Central memory CD8-positive, alpha-beta T cell (primary cell): ENCODE measurements around the gene THADA.

Experiments
- ATAC-seq: fragments of 150-1000 bp; cut with Tn5 transposase; replicated peaks from 2 replicates; pipeline ENCODE4 v1.10.0; 2022; ENCODE audit warnings: mild to moderate bottlenecking, moderate FRiP score, moderate number of reproducible peaks; ENCODE audit not compliant: poor library complexity, severe bottlenecking; ENCODE audit errors: extremely low read depth
- DNase-seq, 2 donors: peaks; one replicate each; pipeline ENCODE4 v3.0.0; 2021; ENCODE audit warnings: low spot score in 2 of 2
- H3K27ac Mint-ChIP-seq: one replicate; pipeline ENCODE4 v1.8.0; 2022; ENCODE audit warnings: low read depth, mild to moderate bottlenecking, moderate library complexity, mixed read lengths
- H3K27me3 Mint-ChIP-seq: one replicate; pipeline ENCODE4 v1.8.0; 2022; ENCODE audit warnings: mixed read lengths
- H3K36me3 Mint-ChIP-seq: one replicate; pipeline ENCODE4 v1.8.0; 2022; ENCODE audit warnings: mild to moderate bottlenecking, moderate library complexity, mixed read lengths; ENCODE audit not compliant: insufficient read depth
- H3K4me1 Mint-ChIP-seq: one replicate; pipeline ENCODE4 v1.8.0; 2022; ENCODE audit warnings: mixed read lengths
- H3K4me3 Mint-ChIP-seq: one replicate; pipeline ENCODE4 v1.8.0; 2022; ENCODE audit warnings: mild to moderate bottlenecking, moderate library complexity, mixed read lengths
- H3K9me3 Mint-ChIP-seq: one replicate; pipeline ENCODE4 v1.8.0; 2022; ENCODE audit warnings: mixed read lengths

THADA gene

DNA sequence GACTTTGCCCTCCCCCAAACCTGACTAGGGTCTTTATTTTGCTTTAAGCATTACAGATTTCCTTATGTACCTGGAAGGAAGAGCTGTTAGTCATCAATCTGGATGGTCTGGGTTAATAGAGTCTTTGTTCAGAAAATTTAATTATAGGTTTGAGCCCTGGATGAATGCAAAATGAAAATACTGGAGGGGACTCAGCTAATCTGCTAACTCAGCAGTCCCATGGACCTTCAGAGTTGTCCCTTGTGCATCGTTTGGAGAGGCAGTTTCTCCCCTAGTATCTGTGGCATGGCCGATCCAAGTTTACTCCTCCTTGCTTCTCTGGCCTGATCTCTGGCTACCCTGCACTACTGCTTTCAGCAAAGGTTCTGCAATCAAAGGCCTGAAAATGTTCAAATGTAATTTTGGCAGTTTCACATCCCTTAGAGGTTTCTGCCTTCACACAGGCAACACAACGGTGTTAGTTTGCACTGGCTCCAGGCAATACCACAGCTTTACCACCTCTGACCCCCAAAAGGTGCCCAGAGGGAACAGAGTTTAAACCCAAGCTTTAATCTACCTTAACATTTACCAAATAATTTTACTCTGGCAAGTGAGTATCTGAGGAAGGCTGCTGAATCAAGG lies 134.3 kb downstream of the THADA start:
- no peak overlapping the region for H3K4me3 Mint-ChIP-seq
- H3K27me3 Mint-ChIP-seq: no peaks in the 10 kb centered on the region
- H3K9me3 Mint-ChIP-seq: no peaks in the 10 kb centered on the region
- ATAC-seq (no peak), DNase-seq (no peak)
- peaks cover 10% of the 10 kb centered on the region for H3K4me1 Mint-ChIP-seq
- H3K27ac Mint-ChIP-seq: no peak overlapping the region
- H3K36me3 Mint-ChIP-seq: peaks cover 3% of the 10 kb centered on the region

DNA sequence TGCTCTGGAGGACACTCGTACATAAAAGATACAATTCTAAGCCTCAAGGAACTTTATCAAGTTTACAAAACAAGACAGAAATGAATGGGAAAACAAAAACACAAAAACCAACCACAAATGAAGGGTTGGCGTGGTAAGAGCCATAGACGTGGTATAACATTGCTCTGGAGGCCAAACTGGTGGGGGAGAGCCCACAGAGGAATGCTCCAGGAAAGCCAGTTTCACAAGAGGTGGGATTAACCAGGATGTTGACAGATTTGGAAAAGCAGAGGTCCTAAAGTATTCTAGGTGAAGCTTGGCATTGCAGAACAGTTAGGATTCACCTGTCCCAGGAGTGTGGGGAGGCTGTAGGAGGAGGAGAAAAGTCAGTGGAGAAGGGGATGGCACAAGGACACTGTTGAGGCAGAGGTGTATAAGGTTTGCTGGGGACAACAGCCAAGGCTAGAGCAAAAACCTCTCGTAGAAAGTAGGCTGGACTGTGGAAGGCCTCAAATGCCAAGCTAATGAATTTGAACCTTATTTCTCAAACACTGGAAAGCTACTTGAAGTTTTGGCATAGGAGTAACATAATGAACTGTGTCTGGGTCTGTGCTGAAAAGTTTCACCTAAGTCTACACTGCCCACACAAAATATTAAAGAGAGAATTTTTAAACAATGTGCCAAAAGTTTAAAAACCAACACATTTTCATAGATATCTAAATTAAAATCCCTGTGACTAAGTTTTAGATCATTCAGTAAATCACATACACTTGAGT lies 135.1 kb downstream of the THADA start:
- no peak overlapping the region for H3K27ac Mint-ChIP-seq
- H3K36me3 Mint-ChIP-seq: peaks cover 2% of the 10 kb centered on the region
- DNase-seq (no peak), ATAC-seq (no peak)
- H3K4me1 Mint-ChIP-seq: peaks cover 10% of the 10 kb centered on the region
- H3K9me3 Mint-ChIP-seq: no peaks in the 10 kb centered on the region
- no peaks in the 10 kb centered on the region for H3K27me3 Mint-ChIP-seq
- H3K4me3 Mint-ChIP-seq: no peak overlapping the region

GRCh38 chr2:43460174-43460546 lies 135.7 kb downstream of the THADA start:
- Mint-ChIP-seq H3K4me3 (no peak overlapping the region), H3K27me3 (no peaks in the 10 kb centered on the region), H3K4me1 (peaks cover 10% of the 10 kb centered on the region), H3K36me3 (peaks cover 2% of the 10 kb centered on the region), H3K9me3 (no peaks in the 10 kb centered on the region), H3K27ac (no peak overlapping the region)
- ATAC-seq (no peak), DNase-seq (no peak)

- H3K9me3 Mint-ChIP-seq: no peaks in the 10 kb centered on the region
- H3K27ac Mint-ChIP-seq: no peak overlapping the region
- H3K36me3 Mint-ChIP-seq: peaks cover 2% of the 10 kb centered on the region
- H3K27me3 Mint-ChIP-seq: no peaks in the 10 kb centered on the region
- no peak for ATAC-seq
- no peak overlapping the region for H3K4me3 Mint-ChIP-seq
- H3K4me1 Mint-ChIP-seq: peaks cover 10% of the 10 kb centered on the region
- no peak for DNase-seq
Observed at GRCh38 chr2:43459446-43460173, 136.2 kb downstream of the THADA start.

DNA sequence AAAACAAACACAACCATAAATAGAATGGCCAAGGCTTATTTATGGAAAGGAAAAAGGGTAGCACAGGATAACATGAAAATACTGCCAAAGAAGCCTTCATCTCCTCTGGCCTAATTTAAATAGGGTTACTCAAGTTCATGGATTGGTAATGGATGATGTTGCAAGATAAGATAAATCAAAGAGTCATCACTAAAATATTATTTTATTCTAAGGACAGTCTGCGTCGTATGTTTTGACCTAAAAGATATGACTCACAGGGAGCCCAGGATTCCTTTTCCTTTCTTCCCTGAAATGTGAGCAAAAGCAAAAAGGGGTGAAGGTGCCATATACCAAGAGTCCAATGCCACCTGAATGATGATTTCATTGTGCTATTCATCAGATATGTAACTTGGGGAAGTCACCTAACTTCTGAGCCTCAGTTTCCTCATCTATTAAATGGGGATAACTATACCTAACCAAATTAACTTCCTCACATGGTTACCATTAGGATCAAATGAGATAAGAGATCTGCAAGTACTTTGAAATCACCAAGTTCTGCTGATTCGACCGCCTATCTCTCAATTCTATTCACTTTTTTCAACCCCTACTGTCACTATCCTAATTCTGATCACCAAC lies 137.7 kb downstream of the THADA start:
- Mint-ChIP-seq H3K27me3 (no peaks in the 10 kb centered on the region), H3K36me3 (peaks cover 2% of the 10 kb centered on the region), H3K9me3 (no peaks in the 10 kb centered on the region), H3K4me1 (peaks cover 10% of the 10 kb centered on the region), H3K4me3 (no peak overlapping the region), H3K27ac (no peak overlapping the region)
- DNase-seq (no peak), ATAC-seq (no peak)

DNA sequence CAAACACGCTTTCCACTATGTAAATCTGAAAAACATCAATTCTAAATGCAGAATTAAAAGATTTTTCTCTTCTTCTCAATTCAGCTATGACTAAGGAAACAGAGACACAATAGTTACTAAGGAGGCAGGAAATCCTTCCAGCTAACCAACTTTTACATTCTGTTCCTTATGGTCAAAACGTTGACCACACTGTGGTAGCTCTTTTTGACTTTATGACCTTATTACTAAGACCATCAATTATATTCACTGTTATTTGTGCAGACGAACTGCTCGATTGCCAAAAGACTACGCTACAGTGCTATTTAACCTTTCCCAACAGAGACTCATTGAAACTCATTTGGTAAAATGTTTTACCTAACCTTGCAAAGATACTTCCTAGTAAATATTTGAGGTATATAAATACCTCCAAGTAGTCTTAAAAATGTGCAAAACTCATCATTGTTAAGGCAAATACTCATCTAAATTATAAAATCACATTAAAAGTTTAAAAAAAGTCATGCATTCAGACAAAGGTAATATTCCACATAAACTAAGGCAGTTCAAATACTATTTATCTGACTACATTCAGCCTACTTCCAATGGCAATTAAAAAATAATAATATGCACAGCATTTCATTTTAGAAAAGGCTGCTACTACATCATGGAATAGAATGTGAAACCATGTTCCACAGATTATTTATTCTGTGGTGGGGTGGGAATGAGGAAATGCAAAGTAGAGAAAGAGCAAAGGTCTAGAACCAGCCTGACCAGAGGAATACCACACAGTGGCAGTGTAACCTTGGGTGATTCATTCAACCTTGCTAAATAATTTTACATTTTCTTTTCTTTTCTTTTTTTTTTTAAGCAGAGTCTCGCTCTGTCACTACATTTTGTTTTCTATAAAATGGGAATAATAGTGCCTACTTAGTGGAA lies 139.9 kb downstream of the THADA start:
- ATAC-seq (no peak), DNase-seq (no peak)
- no peak overlapping the region for H3K27ac Mint-ChIP-seq
- H3K4me1 Mint-ChIP-seq: peaks cover 10% of the 10 kb centered on the region
- H3K36me3 Mint-ChIP-seq: peaks cover 3% of the 10 kb centered on the region
- H3K9me3 Mint-ChIP-seq: peaks cover 5% of the 10 kb centered on the region
- H3K27me3 Mint-ChIP-seq: no peaks in the 10 kb centered on the region
- H3K4me3 Mint-ChIP-seq: no peak overlapping the region

DNA sequence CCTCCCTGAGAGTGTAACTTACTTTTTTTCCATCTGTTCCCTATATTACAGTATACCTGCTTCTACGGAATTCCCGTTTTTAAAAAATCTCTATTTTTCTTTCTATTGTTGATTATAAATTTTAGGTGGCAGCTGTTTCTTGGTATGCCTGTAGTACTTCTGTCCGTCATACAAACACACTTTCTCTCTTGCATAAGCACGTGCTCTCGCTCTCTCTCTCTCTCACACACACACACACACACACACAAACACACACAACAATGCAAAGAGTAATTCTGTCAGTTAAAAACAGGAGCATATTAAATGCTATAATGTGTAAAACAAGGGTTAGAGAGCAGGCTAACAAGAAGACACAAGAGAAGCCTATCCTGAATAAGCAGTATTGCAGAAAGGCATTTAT lies 140.5 kb downstream of the THADA start:
- H3K27me3 Mint-ChIP-seq: no peaks in the 10 kb centered on the region
- peaks cover 6% of the 10 kb centered on the region for H3K4me1 Mint-ChIP-seq
- ATAC-seq: no peak
- no peak for DNase-seq
- H3K36me3 Mint-ChIP-seq: peaks cover 1% of the 10 kb centered on the region
- peaks cover 6% of the 10 kb centered on the region for H3K9me3 Mint-ChIP-seq
- no peak overlapping the region for H3K4me3 Mint-ChIP-seq
- H3K27ac Mint-ChIP-seq: no peak overlapping the region

DNA sequence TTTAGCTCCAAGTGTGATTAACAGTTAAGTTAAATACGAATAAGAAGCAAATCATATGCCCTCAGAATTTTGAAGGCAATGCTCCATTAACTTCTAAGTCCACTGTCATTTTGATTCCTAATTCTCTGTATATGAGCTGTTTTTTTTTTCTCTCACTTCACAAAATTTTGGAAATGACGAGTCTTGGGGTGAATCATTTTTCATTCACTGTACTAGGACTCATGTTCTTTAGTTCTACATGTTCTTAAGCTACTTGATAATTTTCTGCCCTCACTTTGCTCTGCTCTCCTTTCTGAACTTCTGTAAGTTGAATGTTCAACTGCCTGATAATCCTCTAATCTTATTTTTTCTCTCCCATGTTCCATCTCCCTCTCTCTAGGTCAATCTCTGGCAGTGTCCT lies 141.0 kb downstream of the THADA start:
- Mint-ChIP-seq H3K27me3 (no peaks in the 10 kb centered on the region), H3K4me1 (peaks cover 6% of the 10 kb centered on the region), H3K27ac (no peak overlapping the region), H3K9me3 (peaks cover 6% of the 10 kb centered on the region), H3K4me3 (no peak overlapping the region), H3K36me3 (peaks cover 1% of the 10 kb centered on the region)
- ATAC-seq (no peak), DNase-seq (no peak)

- H3K36me3 Mint-ChIP-seq: peaks cover 4% of the 10 kb centered on the region
- peaks cover 6% of the 10 kb centered on the region for H3K9me3 Mint-ChIP-seq
- no peak for DNase-seq
- H3K27me3 Mint-ChIP-seq: no peaks in the 10 kb centered on the region
- no peak overlapping the region for H3K27ac Mint-ChIP-seq
- ATAC-seq: no peak
- H3K4me3 Mint-ChIP-seq: no peak overlapping the region
- peaks cover 12% of the 10 kb centered on the region for H3K4me1 Mint-ChIP-seq
Observed at GRCh38 chr2:43453179-43454170, 142.4 kb downstream of the THADA start.

DNA sequence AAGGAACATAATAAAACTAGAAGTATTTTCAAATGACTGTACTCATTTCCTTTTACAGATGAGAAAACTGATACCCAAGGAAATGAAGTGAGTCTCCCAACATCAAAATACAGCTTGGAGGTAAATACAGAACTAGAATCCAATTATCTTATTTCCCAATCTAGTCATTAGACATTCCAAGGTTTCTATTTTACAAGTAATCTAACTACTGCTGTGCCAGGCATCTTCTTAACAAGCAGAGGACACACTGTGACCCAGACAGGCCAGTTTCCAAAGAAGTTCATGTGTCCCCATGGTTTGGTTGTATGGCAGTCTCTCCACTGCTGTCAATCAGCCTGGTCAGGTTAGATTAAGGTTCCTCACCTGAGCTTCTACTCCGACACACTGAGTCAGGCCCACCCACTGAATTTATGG lies 143.5 kb downstream of the THADA start:
- Mint-ChIP-seq H3K4me1 (peaks cover 12% of the 10 kb centered on the region), H3K9me3 (peaks cover 6% of the 10 kb centered on the region), H3K27ac (no peak overlapping the region), H3K27me3 (no peaks in the 10 kb centered on the region), H3K36me3 (peaks cover 4% of the 10 kb centered on the region), H3K4me3 (no peak overlapping the region)
- no peak for ATAC-seq
- DNase-seq: no peak

DNA sequence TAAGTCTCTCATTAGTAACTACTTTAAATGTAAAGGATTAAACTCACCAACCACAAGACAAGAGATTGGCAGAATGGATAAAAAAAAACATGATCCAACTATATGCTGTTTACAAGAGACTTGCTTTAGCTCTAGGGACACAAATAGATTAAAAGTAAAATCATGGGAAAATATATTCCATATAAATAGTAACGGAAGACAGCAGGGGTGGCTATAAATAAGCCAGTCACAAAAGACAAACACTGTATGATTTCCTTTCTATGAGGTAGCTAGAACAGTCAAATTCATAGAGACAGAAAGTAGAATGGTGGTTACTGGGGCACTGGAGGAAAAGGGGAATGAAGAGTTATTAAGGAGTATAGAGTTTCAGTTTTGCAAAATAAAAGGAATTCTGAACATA lies 145.2 kb downstream of the THADA start:
- Mint-ChIP-seq H3K36me3 (peaks cover 7% of the 10 kb centered on the region), H3K27ac (no peak overlapping the region), H3K27me3 (no peaks in the 10 kb centered on the region), H3K4me3 (no peak overlapping the region), H3K4me1 (peaks cover 12% of the 10 kb centered on the region), H3K9me3 (peaks cover 6% of the 10 kb centered on the region)
- ATAC-seq (no peak), DNase-seq (no peak)
